ENCODE data around the gene TGM2.

Gene TGM2

GRCh38 chr20:38079353-38079752 is 85.7 kb downstream of the TGM2 start:
- DNase-seq: no peak

GRCh38 chr20:38078084-38078483 is 87.0 kb downstream of the TGM2 start:
- ATAC-seq (no peak), DNase-seq (no peak)
- H3K27me3 Mint-ChIP-seq: no peaks in the 10 kb centered on the region
- H3K4me1 Mint-ChIP-seq: peaks cover 16% of the 10 kb centered on the region
- no peak overlapping the region for H3K4me3 Mint-ChIP-seq
- no peak overlapping the region for H3K27ac Mint-ChIP-seq
- no peaks in the 10 kb centered on the region for H3K9me3 Mint-ChIP-seq

More at GRCh38 chr20:38079353-38079752, 85.7 kb downstream of the TGM2 start:
- no peak overlapping the region for H3K27ac Mint-ChIP-seq
- H3K4me3 Mint-ChIP-seq: no peak overlapping the region
- no peak for ATAC-seq
- peaks cover 4% of the 10 kb centered on the region for H3K4me1 Mint-ChIP-seq
- no peaks in the 10 kb centered on the region for H3K9me3 Mint-ChIP-seq
- no peaks in the 10 kb centered on the region for H3K27me3 Mint-ChIP-seq
